K562 (cell line): Measurements from ENCODE around the gene COX6A1. TPM values are rescaled to one million over a fixed set of nuclear protein-coding genes. Genes with fewer than 3 reads are reported as not detected.

Experiments
- ARHGAP35 ChIP-seq: fragments of 450-650 bp; IDR thresholded peaks from 2 replicates; pipeline ENCODE4 v1.6.1; 2018; ENCODE audit not compliant: partially characterized antibody
- CTCF ChIP-seq, 3 experiments: IDR thresholded peaks in 2 of 3; conservative IDR thresholded peaks in 1 of 3; 2 replicates each; pipeline ENCODE4 v1.5.1; 2011 to 2012; ENCODE audit warnings: low read length in 3 of 3, mild to moderate bottlenecking in 3 of 3, control low read depth in 2 of 3, improper control_type of control experiment in 1 of 3, inconsistent platforms in 1 of 3, low read depth in 1 of 3, mixed read lengths in 1 of 3, moderate library complexity in 1 of 3; ENCODE audit not compliant: insufficient read depth in 2 of 3
- ERF ChIP-seq: fragments of 450-650 bp; formaldehyde crosslinking; IDR thresholded peaks from 2 replicates; pipeline ENCODE4 v1.4.0; 2020; ENCODE audit warnings: mild to moderate bottlenecking, mixed read lengths
- HNRNPLL ChIP-seq: fragments of 200-400 bp; formaldehyde crosslinking; IDR thresholded peaks from 2 replicates; pipeline ENCODE4 v1.6.1; 2017; ENCODE audit warnings: low read length, low read depth, mild to moderate bottlenecking; ENCODE audit not compliant: poor library complexity, severe bottlenecking
- KDM5B ChIP-seq: fragments of 200-600 bp; sonication (generic); IDR thresholded peaks from 2 replicates; pipeline ENCODE4 v1.6.1; 2012; ENCODE audit warnings: low read depth, mild to moderate bottlenecking, moderate library complexity, low read length, control low read depth, inconsistent platforms; ENCODE audit not compliant: insufficient replicate concordance
- MNT ChIP-seq, 2 experiments: fragments of 450-650 bp; conservative IDR thresholded peaks; 2 replicates each; pipeline ENCODE4 v1.6.1; 2017; ENCODE audit warnings: mild to moderate bottlenecking in 2 of 2, moderate library complexity in 2 of 2
- SNAPC5 ChIP-seq: fragments of 250-450 bp; sonication (Bioruptor Pico); IDR thresholded peaks from 2 replicates; pipeline ENCODE4 v1.8.0; 2021; ENCODE audit warnings: moderate library complexity, mild to moderate bottlenecking, inconsistent platforms
- THAP7 ChIP-seq: fragments of 250-450 bp; sonication (Bioruptor Pico); IDR thresholded peaks from 2 replicates; pipeline ENCODE4 v1.5.0; 2021
- ZBTB49 ChIP-seq: sonication (generic); formaldehyde crosslinking; IDR thresholded peaks from 2 replicates; pipeline ENCODE4 v1.8.0; 2022; ENCODE audit warnings: missing genetic modification reagents, mild to moderate bottlenecking, borderline replicate concordance
- ZKSCAN3 ChIP-seq: fragments of 250-450 bp; sonication (Bioruptor Pico); IDR thresholded peaks from 2 replicates; pipeline ENCODE4 v1.4.0; 2020
- ZNF140 ChIP-seq: fragments of 250-450 bp; sonication (Bioruptor Pico); IDR thresholded peaks from 2 replicates; pipeline ENCODE4 v1.8.0; 2021; ENCODE audit warnings: moderate library complexity, mild to moderate bottlenecking, inconsistent platforms
- ZNF197 ChIP-seq: fragments of 200-800 bp; sonication (Bioruptor generic); IDR thresholded peaks from 2 replicates; pipeline ENCODE4 v1.6.1; 2016; ENCODE audit warnings: low read depth, missing genetic modification characterization, missing compliant biosample characterization
- ZNF253 ChIP-seq: fragments of 250-450 bp; sonication (Bioruptor Pico); conservative IDR thresholded peaks from 2 replicates; pipeline ENCODE4 v1.6.1; 2021; ENCODE audit warnings: mild to moderate bottlenecking
- ZNF518B ChIP-seq: fragments of 250-450 bp; sonication (Bioruptor Pico); IDR thresholded peaks from 2 replicates; pipeline ENCODE4 v1.5.0; 2021; ENCODE audit warnings: mild to moderate bottlenecking, moderate library complexity
- ZNF75A ChIP-seq: fragments of 450-650 bp; formaldehyde crosslinking; IDR thresholded peaks from 2 replicates; pipeline ENCODE4 v1.4.0; 2020; ENCODE audit warnings: mild to moderate bottlenecking
- polyA plus RNA-seq, 8 experiments: library from polyadenylated mRNA; depleted of rRNA in 4 of 8; stranded (reverse) in 5 of 8; unstranded in 3 of 8; fragments of >200 nt; fragmentation: Nextera tagmentation in 2 of 8; fragmentation: Illumina TruSeq in 1 of 8; extraction: Ambion mirVana in 2 of 8; extraction: Trizol in 1 of 8; gene quantifications; 2 replicates each; pipeline versions ENCODE4 v1.2.1 to v1.2.3, GENCODE V29; 2011 to 2014; ENCODE audit warnings: inconsistent platforms in 1 of 8, missing spikeins in 1 of 8
- total RNA-seq, 7 experiments: library from RNA; depleted of rRNA in 6 of 7; stranded (reverse); fragments of >200 nt in 6 of 7; fragmentation: Illumina TruSeq in 2 of 7; extraction: Trizol in 2 of 7; gene quantifications; 2 replicates each; pipeline versions ENCODE4 v1.2.1 to v1.2.3, GENCODE V29; 2011 to 2021; ENCODE audit warnings: low replicate concordance in 1 of 7

The COX6A1 gene
- total and polyA plus RNA-seq, 9 of the 15 experiments (the other 6 are each of a cell fraction or from before 2014, with no cell fraction given): 414 to 4,142 (median 931) TPM

- TF ChIP-seq CTCF (IDR thresholded peaks at IDR 0.05 in 2 of 3, conservative IDR thresholded peaks at IDR 0.05 in 1 of 3; ENCODE audit: insufficient read depth in 2 of 3, low read depth in 1 of 3, low read length in 3 of 3) (no peak), MNT (conservative IDR thresholded peaks at IDR 0.05) (peak; percentile 93 to 98), ZNF197 (CRISPR knock-in tag) (no peak), ZNF253 (CRISPR knock-in tag) (no peak), ZBTB49 (CRISPR knock-in tag) (0 out of 2 replicates have a peak, but pooled peaks have one; percentile 85), ZNF140 (CRISPR knock-in tag) (no peak), ZNF518B (no peak), ZKSCAN3 (no peak), ZNF75A (no peak), KDM5B (peak; percentile 89), ERF (CRISPR knock-in tag) (0 out of 2 replicates have a peak, but pooled peaks have one; percentile 32), SNAPC5 (CRISPR knock-in tag) (no peak), ARHGAP35 (no peak), THAP7 (CRISPR knock-in tag) (peak; percentile 87), HNRNPLL (peak; percentile 58)
These were observed 8.3 kb downstream of the COX6A1 start, which contains the start of the genes GATC and TRIAP1 (continued) for GRCh38 chr12:120445911-120446843.
